T-helper 2 cell treated with Interferon-gamma antibody and Interleukin-4, amounts not matched to agents 5 μg/mL and 100 μg/mL, for 36 hours (primary cell): Measurements from ENCODE around the gene ZNF618.

Experiments
- DNase-seq: peaks from one replicate; pipeline ENCODE4 v3.0.0; 2021; ENCODE audit warnings: low spot score
- H3K27ac Mint-ChIP-seq: one replicate; pipeline ENCODE4 v1.8.0; 2021; ENCODE audit warnings: mild to moderate bottlenecking, mixed read lengths
- H3K27me3 Mint-ChIP-seq: one replicate; pipeline ENCODE4 v1.8.0; 2021; ENCODE audit warnings: low read depth, mixed read lengths
- H3K36me3 Mint-ChIP-seq: one replicate; pipeline ENCODE4 v1.8.0; 2021; ENCODE audit warnings: low read depth, mixed read lengths
- H3K4me1 Mint-ChIP-seq: one replicate; pipeline ENCODE4 v1.8.0; 2021; ENCODE audit warnings: low read depth, mixed read lengths
- H3K4me3 Mint-ChIP-seq: one replicate; pipeline ENCODE4 v1.8.0; 2022; ENCODE audit warnings: mild to moderate bottlenecking, moderate library complexity, mixed read lengths
- H3K9me3 Mint-ChIP-seq: one replicate; pipeline ENCODE4 v1.8.0; 2021; ENCODE audit warnings: mixed read lengths

The ZNF618 gene

GRCh38 chr9:114105236-114105635, 229.1 kb downstream of the ZNF618 start:
- Mint-ChIP-seq H3K27ac (no peak overlapping the region), H3K4me3 (no peak overlapping the region), H3K4me1 (no peaks in the 10 kb centered on the region), H3K36me3 (no peaks in the 10 kb centered on the region), H3K27me3 (peaks cover 21% of the 10 kb centered on the region), H3K9me3 (peaks cover 4% of the 10 kb centered on the region)
- DNase-seq = no peak
